Measurements from ENCODE around the gene ABTB2. TPM values are rescaled to one million over a fixed set of nuclear protein-coding genes. Genes with fewer than 3 reads are reported as not detected.
"Not testable (repeated sequence)": the region's sequence is repeated elsewhere in the genome, so short reads cannot be mapped to it uniquely, and the experiment has no call there.

The ABTB2 gene
- total RNA-seq, 1 donor = 1.6 TPM

DNA sequence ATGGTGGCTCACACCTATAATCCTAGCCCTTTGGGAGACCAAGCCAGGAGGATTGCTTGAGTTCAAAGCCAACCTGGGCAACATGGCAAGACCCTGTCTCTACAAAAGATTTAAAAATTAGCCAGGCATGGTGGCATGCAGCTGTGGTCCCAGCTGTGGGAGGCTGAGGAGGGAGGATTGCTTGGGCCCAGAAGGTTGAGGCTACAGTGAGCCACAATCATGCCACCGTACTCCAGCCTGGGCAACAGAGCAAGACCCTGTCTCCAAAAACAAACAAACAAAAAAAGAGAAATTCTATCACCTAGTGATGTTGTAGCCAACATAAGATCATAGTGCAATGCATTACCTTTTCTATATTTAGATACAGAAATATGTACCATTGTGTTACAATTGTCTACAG, 138.5 kb downstream of the ABTB2 start:
- DNase-seq (ENCODE audit: low read depth in 2 of 3, low spot score in 2 of 3) = no peak

GRCh38 chr11:34218756-34219155, 139.1 kb downstream of the ABTB2 start:
- DNase-seq (ENCODE audit: low read depth in 2 of 3, low spot score in 2 of 3) = not testable (repeated sequence)

GRCh38 chr11:34218067-34218466, 139.7 kb downstream of the ABTB2 start:
- no peak for DNase-seq (ENCODE audit: low read depth in 2 of 3, low spot score in 2 of 3)

- no peak for DNase-seq (ENCODE audit: low read depth in 2 of 3, low spot score in 2 of 3)
These were observed 141.1 kb downstream of the ABTB2 start for GRCh38 chr11:34216706-34217105.

- DNase-seq (ENCODE audit: low read depth in 2 of 3, low spot score in 2 of 3) = no peak
These were observed 141.9 kb downstream of the ABTB2 start for GRCh38 chr11:34215806-34216453.

DNA sequence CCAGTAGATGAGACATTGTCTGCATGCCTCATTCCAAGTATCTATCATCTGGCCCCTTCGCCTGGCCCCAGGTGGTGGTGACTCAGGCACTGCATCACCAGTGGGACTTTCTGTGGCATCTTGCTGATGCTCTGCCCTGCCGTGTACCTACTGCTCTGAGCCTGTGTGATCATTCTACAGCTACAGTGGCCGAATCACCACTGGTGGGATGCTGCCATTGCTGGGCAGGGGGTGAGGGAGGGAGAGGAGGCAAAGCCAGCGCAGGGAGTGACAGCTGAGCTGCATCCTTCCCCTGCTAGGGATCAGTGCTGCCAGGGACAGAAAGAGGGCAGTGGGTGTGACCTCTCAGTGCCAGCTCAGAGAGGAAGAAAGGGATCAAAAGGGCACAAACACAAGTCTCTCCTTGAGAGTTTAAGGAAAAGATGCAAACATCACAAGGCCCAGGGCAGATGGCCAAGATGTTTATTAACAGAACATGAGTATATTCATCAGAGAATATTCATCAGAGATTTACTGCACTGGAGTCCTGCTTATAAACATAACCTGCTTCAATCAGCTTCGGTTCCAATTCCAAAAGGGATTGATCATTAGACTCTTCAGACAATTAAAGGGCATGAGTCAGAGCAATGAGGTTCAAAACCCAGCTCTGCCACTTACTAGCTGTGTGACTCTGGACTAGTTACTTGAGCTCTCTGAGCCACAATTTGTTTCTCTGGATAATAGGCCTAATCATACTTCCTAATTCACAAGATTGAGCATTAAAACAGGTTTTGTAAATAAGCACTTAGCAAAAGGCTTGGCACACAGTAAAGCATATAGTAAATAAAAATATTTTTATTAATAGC, 142.6 kb downstream of the ABTB2 start:
- DNase-seq (ENCODE audit: low read depth in 2 of 3, low spot score in 2 of 3) = no peak

- no peak for DNase-seq (ENCODE audit: low read depth in 2 of 3, low spot score in 2 of 3)
These were observed 144.4 kb downstream of the ABTB2 start for GRCh38 chr11:34213366-34213765.

- DNase-seq (ENCODE audit: low read depth in 2 of 3, low spot score in 2 of 3) = no peak
These were observed 145.2 kb downstream of the ABTB2 start for GRCh38 chr11:34212566-34212965.

- no peak for DNase-seq (ENCODE audit: low read depth in 2 of 3, low spot score in 2 of 3)
These were observed 148.0 kb downstream of the ABTB2 start for GRCh38 chr11:34209809-34210208.

GRCh38 chr11:34208266-34209135, 149.3 kb downstream of the ABTB2 start:
- peak in 2 of 3 donors; percentile 20 to 51 for DNase-seq (ENCODE audit: low read depth in 2 of 3, low spot score in 2 of 3)

GRCh38 chr11:34207487-34208180, 150.2 kb downstream of the ABTB2 start:
- no peak for DNase-seq (ENCODE audit: low read depth in 2 of 3, low spot score in 2 of 3)

DNA sequence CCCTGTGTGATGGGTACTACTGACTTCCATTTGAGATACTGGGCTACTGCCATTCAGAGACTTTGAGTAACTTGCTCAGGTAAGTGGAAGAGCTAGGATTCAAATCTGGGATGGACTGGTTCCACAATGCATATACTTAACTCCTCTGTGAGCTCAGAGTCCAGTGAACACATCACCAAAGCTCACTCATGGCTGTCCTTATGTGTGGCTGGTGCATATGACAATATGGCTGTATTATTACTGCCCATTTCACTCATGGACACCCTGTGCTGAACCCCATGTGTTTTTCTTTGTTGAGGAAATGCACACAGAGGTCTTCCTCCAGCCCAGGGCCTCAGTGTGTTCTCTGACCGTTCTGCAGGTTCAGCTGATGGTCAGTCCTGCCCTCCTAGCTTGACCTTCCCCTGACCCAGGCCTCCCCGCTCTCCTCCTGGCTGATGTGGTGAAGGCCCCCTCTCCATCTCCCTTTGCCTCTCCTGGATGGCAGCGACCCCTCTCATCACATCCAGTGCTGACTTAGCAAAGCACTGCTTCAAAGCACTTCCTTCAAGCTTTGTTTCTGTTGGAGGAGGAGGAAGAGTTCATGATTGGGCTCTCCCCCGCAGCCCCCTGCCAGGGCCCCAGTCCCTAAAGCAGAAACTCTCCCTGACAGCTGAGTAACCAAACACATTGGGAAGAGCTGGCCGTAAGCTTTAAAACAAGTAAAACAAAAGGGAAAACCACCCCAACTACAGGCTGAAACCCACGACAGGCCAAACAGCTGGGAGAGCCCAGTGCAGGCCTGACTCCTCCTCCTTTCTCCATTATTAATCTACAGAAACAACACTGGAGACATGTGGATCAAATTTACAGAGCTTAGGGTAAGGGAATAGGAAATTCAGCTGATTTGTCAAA, 151.2 kb downstream of the ABTB2 start:
- peak in 1 of 3 donors; percentile 6 for DNase-seq (ENCODE audit: low read depth in 2 of 3, low spot score in 2 of 3)

GRCh38 chr11:34205326-34206035, 152.3 kb downstream of the ABTB2 start:
- no peak for DNase-seq (ENCODE audit: low read depth in 2 of 3, low spot score in 2 of 3)

- DNase-seq (ENCODE audit: low read depth in 2 of 3, low spot score in 2 of 3) = no peak
These were observed 153.2 kb downstream of the ABTB2 start for GRCh38 chr11:34204396-34205279.

- no peak for DNase-seq (ENCODE audit: low read depth in 2 of 3, low spot score in 2 of 3)
These were observed 154.4 kb downstream of the ABTB2 start for GRCh38 chr11:34203377-34203871.

DNA sequence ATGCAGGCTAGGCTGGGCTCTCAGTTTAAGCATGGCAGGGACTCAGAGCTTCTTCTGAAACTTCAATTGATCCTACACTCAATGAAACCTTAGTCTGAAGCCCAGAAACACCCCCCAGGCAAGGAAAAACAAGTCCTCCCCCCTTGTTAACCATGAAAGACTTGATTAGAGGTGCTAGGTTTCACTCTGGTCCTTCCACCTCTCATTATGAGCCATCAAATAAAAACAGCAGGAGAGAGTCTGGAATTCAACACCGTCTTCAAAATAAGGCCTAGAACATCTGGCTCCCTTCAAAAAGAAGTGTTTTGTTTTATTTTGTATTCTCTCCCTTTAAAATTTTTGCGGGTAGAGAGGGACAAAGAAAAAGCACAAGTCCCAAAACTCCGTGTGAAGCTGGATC, 156.7 kb downstream of the ABTB2 start:
- no peak for DNase-seq (ENCODE audit: low read depth in 2 of 3, low spot score in 2 of 3)

GRCh38 chr11:34199525-34199924, 158.3 kb downstream of the ABTB2 start:
- DNase-seq (ENCODE audit: low read depth in 2 of 3, low spot score in 2 of 3) = no peak

DNA sequence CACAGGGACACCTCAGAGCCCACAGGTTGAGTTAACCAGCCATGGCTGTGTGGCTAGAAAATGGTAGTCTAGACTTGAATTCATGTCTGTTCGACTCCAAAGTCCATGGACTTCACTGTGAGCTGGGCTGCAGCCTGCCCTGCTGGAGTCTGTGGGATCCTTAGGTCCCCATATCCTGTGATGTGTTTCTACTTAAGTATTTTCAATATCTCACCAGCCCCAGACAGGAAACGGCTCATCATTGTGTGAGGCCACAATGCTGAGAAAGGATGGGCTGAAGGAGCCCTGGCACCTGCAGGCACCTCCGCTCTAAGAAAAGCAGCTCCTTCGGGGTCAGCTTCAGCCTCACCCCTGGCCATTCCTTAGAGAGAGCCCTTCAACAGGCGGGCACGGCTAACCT, 159.3 kb downstream of the ABTB2 start:
- no peak for DNase-seq (ENCODE audit: low read depth in 2 of 3, low spot score in 2 of 3)
